ENCODE measurements around the gene GSTO2.

GSTO2 gene

DNA sequence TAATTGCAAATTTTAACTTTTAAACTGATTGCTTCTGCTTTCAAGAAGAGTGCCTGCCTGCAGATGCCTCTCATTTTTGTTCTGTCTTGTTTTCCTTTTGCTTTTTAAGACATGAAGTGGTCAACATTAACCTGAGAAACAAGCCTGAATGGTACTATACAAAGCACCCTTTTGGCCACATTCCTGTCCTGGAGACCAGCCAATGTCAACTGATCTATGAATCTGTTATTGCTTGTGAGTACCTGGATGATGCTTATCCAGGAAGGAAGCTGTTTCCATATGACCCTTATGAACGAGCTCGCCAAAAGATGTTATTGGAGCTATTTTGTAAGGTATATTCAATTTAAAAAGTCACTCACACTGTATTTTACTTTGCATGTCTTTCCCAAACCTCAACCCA, 8.8 kb downstream of the GSTO2 start:
- H3K9ac ChIP-seq (ENCODE audit: low read length): no peak overlapping the region
- no peak overlapping the region for H2AFZ ChIP-seq (ENCODE audit: low read length)
- no peaks in the 10 kb centered on the region for H3K36me3 ChIP-seq (replicated peaks; ENCODE audit: insufficient read depth, low read length)
- H3K27ac ChIP-seq (ENCODE audit: low read length): no peak overlapping the region
- no peaks in the 10 kb centered on the region for H3K9me3 ChIP-seq (replicated peaks; ENCODE audit: insufficient read depth, low read length)
- no peak for TF ChIP-seq EZH2phosphoT487 (IDR thresholded peaks at IDR 0.05; ENCODE audit: low read length)
- TF ChIP-seq, protein P1, sequence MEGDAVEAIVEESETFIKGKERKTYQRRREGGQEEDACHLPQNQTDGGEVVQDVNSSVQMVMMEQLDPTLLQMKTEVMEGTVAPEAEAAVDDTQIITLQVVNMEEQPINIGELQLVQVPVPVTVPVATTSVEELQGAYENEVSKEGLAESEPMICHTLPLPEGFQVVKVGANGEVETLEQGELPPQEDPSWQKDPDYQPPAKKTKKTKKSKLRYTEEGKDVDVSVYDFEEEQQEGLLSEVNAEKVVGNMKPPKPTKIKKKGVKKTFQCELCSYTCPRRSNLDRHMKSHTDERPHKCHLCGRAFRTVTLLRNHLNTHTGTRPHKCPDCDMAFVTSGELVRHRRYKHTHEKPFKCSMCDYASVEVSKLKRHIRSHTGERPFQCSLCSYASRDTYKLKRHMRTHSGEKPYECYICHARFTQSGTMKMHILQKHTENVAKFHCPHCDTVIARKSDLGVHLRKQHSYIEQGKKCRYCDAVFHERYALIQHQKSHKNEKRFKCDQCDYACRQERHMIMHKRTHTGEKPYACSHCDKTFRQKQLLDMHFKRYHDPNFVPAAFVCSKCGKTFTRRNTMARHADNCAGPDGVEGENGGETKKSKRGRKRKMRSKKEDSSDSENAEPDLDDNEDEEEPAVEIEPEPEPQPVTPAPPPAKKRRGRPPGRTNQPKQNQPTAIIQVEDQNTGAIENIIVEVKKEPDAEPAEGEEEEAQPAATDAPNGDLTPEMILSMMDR (IDR thresholded peaks at IDR 0.05; ENCODE audit: low read length): no peak
- no peak for TF ChIP-seq EZH2 (optimal IDR thresholded peaks at IDR 0.05; ENCODE audit: low read depth, low read length)
- H3F3A ChIP-seq (ENCODE audit: insufficient read depth, low read length): no peaks in the 10 kb centered on the region
- H3K9me2 ChIP-seq (replicated peaks; ENCODE audit: insufficient read depth, low read length): no peaks in the 10 kb centered on the region
- no peak overlapping the region for H3K4me2 ChIP-seq (ENCODE audit: low read depth, low read length)
- DNase-seq: no peak
- no peak overlapping the region for H3K4me3 ChIP-seq (ENCODE audit: low read length)
- H4K20me1 ChIP-seq (ENCODE audit: insufficient read depth, low read length): no peaks in the 10 kb centered on the region
- H3K79me2 ChIP-seq (ENCODE audit: low read length): no peaks in the 10 kb centered on the region
- H3K4me1 ChIP-seq (ENCODE audit: low read length): no peaks in the 10 kb centered on the region
- 0 out of 2 replicates have a peak, but pooled peaks cover 4% of the 10 kb centered on the region for H3K27me3 ChIP-seq (replicated peaks; ENCODE audit: insufficient read depth, low read length)

DNA sequence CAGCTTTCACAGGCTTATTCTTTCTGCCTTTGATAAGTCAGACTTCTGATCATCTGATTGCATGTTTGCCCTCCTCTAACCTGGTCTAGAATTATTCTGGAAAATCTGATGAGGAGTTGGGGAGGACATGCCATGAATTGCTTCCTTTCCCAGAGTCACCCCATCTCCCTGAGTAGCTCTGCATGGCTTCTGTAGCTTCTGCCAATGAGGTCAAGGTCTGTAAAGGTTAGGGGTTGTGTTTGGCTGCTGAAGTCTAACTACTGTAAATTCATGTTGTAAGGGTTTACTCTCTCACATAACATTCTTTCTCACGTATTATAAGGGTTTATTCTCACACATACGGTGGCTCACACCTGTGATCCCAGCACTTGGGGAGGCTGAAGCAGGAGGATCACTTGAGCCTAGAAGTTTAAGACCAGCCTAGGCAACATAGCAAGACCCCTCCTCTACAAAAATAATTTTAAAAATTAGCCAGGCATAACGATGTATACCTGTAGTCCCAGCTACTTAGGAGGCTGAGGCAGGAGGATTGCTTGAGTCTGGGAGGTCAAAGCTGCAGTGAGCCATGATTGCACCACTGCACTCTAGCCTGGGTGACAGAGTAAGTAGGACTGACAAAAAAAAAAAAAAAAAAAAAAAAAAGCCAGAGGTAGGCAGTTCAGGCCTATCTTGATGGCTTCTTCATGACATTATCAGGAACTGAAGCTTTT, 10.7 kb downstream of the GSTO2 start:
- Histone ChIP-seq H3K36me3 (replicated peaks; ENCODE audit: insufficient read depth, low read length) (no peaks in the 10 kb centered on the region), H3K27ac (ENCODE audit: low read length) (no peak overlapping the region)
- TF ChIP-seq EZH2phosphoT487 (IDR thresholded peaks at IDR 0.05; ENCODE audit: low read length) (no peak), EZH2 (optimal IDR thresholded peaks at IDR 0.05; ENCODE audit: low read depth, low read length) (no peak)
- TF ChIP-seq, protein P1 (IDR thresholded peaks at IDR 0.05; ENCODE audit: low read length): no peak

DNA sequence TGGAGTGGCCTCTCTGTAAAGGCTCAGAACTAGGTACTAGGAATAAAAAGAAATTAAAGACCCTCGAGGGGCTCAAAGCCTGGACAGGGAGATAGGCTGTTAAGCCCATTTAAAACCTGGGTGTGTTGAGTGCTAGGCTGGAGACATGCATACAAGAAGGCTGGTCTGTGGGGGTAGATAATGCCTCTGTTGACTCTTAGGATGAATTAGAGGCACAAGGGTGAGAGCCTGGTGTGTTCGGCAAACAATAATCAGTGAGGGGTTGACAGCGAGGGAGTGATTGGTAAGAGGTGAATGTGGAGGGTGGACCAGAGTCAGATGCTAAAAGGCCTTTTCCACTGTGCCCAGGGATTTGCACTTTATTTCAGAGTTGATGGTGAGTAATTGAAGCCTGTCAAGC, 12.7 kb downstream of the GSTO2 start:
- Histone ChIP-seq H3K4me1 (ENCODE audit: low read length) (no peaks in the 10 kb centered on the region), H4K20me1 (ENCODE audit: insufficient read depth, low read length) (no peaks in the 10 kb centered on the region), H3K27me3 (replicated peaks; ENCODE audit: insufficient read depth, low read length) (no peaks in the 10 kb centered on the region), H3F3A (ENCODE audit: insufficient read depth, low read length) (no peaks in the 10 kb centered on the region), H2AFZ (ENCODE audit: low read length) (no peak overlapping the region), H3K4me3 (ENCODE audit: low read length) (no peak overlapping the region), H3K36me3 (replicated peaks; ENCODE audit: insufficient read depth, low read length) (no peaks in the 10 kb centered on the region), H3K9me3 (replicated peaks; ENCODE audit: insufficient read depth, low read length) (no peaks in the 10 kb centered on the region), H3K9me2 (replicated peaks; ENCODE audit: insufficient read depth, low read length) (no peaks in the 10 kb centered on the region), H3K9ac (ENCODE audit: low read length) (no peak overlapping the region), H3K79me2 (ENCODE audit: low read length) (no peaks in the 10 kb centered on the region), H3K4me2 (ENCODE audit: low read depth, low read length) (no peak overlapping the region), H3K27ac (ENCODE audit: low read length) (no peak overlapping the region)
- DNase-seq: no peak
- TF ChIP-seq EZH2 (optimal IDR thresholded peaks at IDR 0.05; ENCODE audit: low read depth, low read length): no peak
- TF ChIP-seq, protein P1 (IDR thresholded peaks at IDR 0.05; ENCODE audit: low read length): no peak
- no peak for TF ChIP-seq EZH2phosphoT487 (IDR thresholded peaks at IDR 0.05; ENCODE audit: low read length)

More for the DNA sequence above, 10.7 kb downstream of the GSTO2 start:
- DNase-seq: no peak
- H3K4me1 ChIP-seq (ENCODE audit: low read length): no peaks in the 10 kb centered on the region
- H3K9me3 ChIP-seq (replicated peaks; ENCODE audit: insufficient read depth, low read length): no peaks in the 10 kb centered on the region
- H3K4me2 ChIP-seq (ENCODE audit: low read depth, low read length): no peak overlapping the region
- H3K9me2 ChIP-seq (replicated peaks; ENCODE audit: insufficient read depth, low read length): no peaks in the 10 kb centered on the region
- no peaks in the 10 kb centered on the region for H3F3A ChIP-seq (ENCODE audit: insufficient read depth, low read length)
- H3K4me3 ChIP-seq (ENCODE audit: low read length): no peak overlapping the region
- H2AFZ ChIP-seq (ENCODE audit: low read length): no peak overlapping the region
- no peaks in the 10 kb centered on the region for H3K79me2 ChIP-seq (ENCODE audit: low read length)
- 0 out of 2 replicates have a peak, but pooled peaks cover 4% of the 10 kb centered on the region for H3K27me3 ChIP-seq (replicated peaks; ENCODE audit: insufficient read depth, low read length)
- H4K20me1 ChIP-seq (ENCODE audit: insufficient read depth, low read length): no peaks in the 10 kb centered on the region
- H3K9ac ChIP-seq (ENCODE audit: low read length): no peak overlapping the region

Measured in MM.1S (cell line).